Calu3 (cell line): ENCODE results near the gene TBKBP1. TPM values are rescaled to one million over a fixed set of nuclear protein-coding genes. Genes with fewer than 3 reads are reported as not detected.

ENCODE experiments used
- BruUV-seq: library from RNA; stranded (reverse); fragments of 400-500 nt; replicated peaks from 2 replicates; lab custom pipeline; 2021; lab: Mats Ljungman, UMichigan
- CTCF ChIA-PET: fragments of 300-600 bp; sonication (Branson Sonifier 250); formaldehyde crosslinking; loops from one replicate; lab custom pipeline; 2022; ENCODE audit warnings: antibody characterized with exemption; lab: Charles Lee
- DNase-seq: peaks from one replicate; pipeline ENCODE4 v3.0.0; 2022
- H3K27ac Mint-ChIP-seq: one replicate; pipeline ENCODE4 v1.8.0; 2022; ENCODE audit warnings: mixed read lengths; ENCODE audit not compliant: unreplicated experiment
- H3K27me3 Mint-ChIP-seq: one replicate; pipeline ENCODE4 v1.8.0; 2022; ENCODE audit warnings: mixed read lengths; ENCODE audit not compliant: unreplicated experiment
- H3K36me3 Mint-ChIP-seq: one replicate; pipeline ENCODE4 v1.8.0; 2022; ENCODE audit warnings: mild to moderate bottlenecking, moderate library complexity, mixed read lengths; ENCODE audit not compliant: insufficient read depth, unreplicated experiment
- H3K4me1 Mint-ChIP-seq: one replicate; pipeline ENCODE4 v1.8.0; 2022; ENCODE audit warnings: mild to moderate bottlenecking, low read depth, mixed read lengths; ENCODE audit not compliant: unreplicated experiment
- H3K4me3 Mint-ChIP-seq: one replicate; pipeline ENCODE4 v1.8.0; 2022; ENCODE audit warnings: mild to moderate bottlenecking, low read depth, moderate library complexity, mixed read lengths; ENCODE audit not compliant: unreplicated experiment
- H3K9me3 Mint-ChIP-seq: one replicate; pipeline ENCODE4 v1.8.0; 2022; ENCODE audit warnings: low read depth, mixed read lengths; ENCODE audit not compliant: unreplicated experiment
- CTCF ChIP-seq: fragments of 200-600 bp; IDR thresholded peaks from one replicate; pipeline ENCODE4 v1.8.0; 2022; ENCODE audit warnings: antibody characterized with exemption; ENCODE audit not compliant: unreplicated experiment
- intact Hi-C: fragments of 100-400 bp; cut with micrococcal nuclease; formaldehyde crosslinking; loops from one replicate; pipeline ENCODE4 v1.10.0; 2022; ENCODE audit not compliant: unreplicated experiment
- total RNA-seq: library from RNA; stranded (reverse); gene quantifications from 2 replicates; pipeline ENCODE4 v1.2.3, GENCODE V29; 2022

Gene TBKBP1
- total RNA-seq, 1 experiment from 2014 or later: 6.4 TPM

DNA sequence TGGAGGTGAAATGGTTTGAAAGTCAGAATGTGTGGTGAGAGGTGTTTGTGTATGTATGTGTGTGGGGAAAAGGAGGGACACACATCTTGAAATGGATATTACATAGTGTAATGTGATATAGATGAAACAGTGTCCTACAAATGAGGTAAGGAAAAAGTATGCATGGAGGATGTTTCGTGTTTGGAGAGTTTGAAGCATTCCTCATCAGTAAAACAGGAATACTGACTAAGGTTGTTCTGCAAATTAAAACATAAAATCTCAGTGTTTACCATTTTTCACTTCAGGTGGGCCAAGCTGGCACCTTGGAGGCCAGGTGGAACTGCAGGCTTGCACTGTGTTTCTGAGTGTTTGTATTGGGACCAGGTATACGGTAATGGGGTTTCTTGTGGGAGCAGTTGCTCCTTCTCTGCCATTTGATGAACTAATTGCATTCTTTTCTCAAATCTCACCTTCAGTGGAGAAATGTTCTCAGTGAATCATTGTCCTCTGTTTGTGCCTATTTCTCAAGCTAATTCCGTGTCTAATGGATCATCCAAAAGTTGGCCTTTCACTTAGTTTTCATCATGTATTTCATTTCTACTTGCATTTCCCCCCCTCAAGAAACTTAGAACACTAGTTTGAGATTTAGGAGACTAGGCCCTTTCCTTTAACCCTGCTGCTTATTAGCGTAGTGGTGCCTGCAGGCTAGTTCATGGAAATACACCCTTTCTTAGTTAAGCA lies 8.2 kb upstream of the TBKBP1 start:
- H3K4me3 Mint-ChIP-seq: no peak overlapping the region

DNA sequence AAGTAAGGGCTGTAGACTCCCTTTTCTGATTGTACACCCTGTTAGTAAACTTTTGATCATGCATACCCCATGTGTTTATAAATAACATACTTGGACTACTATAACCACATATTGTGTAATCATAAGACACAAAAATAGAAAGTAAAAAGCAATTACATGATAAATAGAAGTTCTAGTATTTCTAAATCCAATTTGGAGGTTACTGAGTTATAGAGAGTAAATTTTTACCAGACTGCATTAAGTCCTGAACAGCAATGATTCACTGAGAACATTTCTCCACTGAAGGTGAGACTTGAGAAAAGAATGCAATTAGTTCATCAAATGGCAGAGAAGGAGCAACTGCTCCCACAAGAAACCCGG lies 7.7 kb upstream of the TBKBP1 start:
- intact Hi-C loops: no loop called here
- no peaks in the 10 kb centered on the region for H3K9me3 Mint-ChIP-seq
- H3K27ac Mint-ChIP-seq: peak overlapping the region; percentile 33
- CTCF ChIA-PET: interaction anchor here (1.6 kb wide), 1 partner anchor 13 kb away, joined by 4 read pairs; no protein-coding TSS in a partner anchor
- H3K27me3 Mint-ChIP-seq: no peaks in the 10 kb centered on the region
- no peak for TF ChIP-seq CTCF
- no peak for DNase-seq
- no TSS peak for BruUV-seq
- H3K36me3 Mint-ChIP-seq: peaks cover 81% of the 10 kb centered on the region
- H3K4me1 Mint-ChIP-seq: no peaks in the 10 kb centered on the region
- no peak overlapping the region for H3K4me3 Mint-ChIP-seq

More for the DNA sequence above, 8.2 kb upstream of the TBKBP1 start:
- no peak for TF ChIP-seq CTCF
- Mint-ChIP-seq H3K27ac (peak overlapping the region; percentile 16), H3K36me3 (peaks cover 86% of the 10 kb centered on the region), H3K27me3 (no peaks in the 10 kb centered on the region), H3K4me1 (no peaks in the 10 kb centered on the region), H3K9me3 (no peaks in the 10 kb centered on the region)
- BruUV-seq: no TSS peak
- DNase-seq: no peak
- intact Hi-C loops: no loop called here
- CTCF ChIA-PET: no interaction called here

GRCh38 chr17:47686664-47687327 lies 7.2 kb upstream of the TBKBP1 start:
- no peaks in the 10 kb centered on the region for H3K27me3 Mint-ChIP-seq
- no peak overlapping the region for H3K4me3 Mint-ChIP-seq
- BruUV-seq: no TSS peak
- H3K36me3 Mint-ChIP-seq: peaks cover 76% of the 10 kb centered on the region
- intact Hi-C loops: no loop called here
- H3K4me1 Mint-ChIP-seq: no peaks in the 10 kb centered on the region
- no peak for TF ChIP-seq CTCF
- DNase-seq: no peak
- no peaks in the 10 kb centered on the region for H3K9me3 Mint-ChIP-seq
- CTCF ChIA-PET: interaction anchor here (0.8 to 1.6 kb wide), 3 partner anchors 8 to 13 kb away, joined by 3 to 4 read pairs (median 3); no protein-coding TSS in a partner anchor
- H3K27ac Mint-ChIP-seq: peak overlapping the region; percentile 33

- BruUV-seq: no TSS peak
- CTCF ChIA-PET: interaction anchor here (0.8 to 1.6 kb wide), 4 partner anchors 9 to 22 kb away, joined by 3 to 4 read pairs (median 4); no protein-coding TSS in a partner anchor
- Mint-ChIP-seq H3K36me3 (peaks cover 71% of the 10 kb centered on the region), H3K4me1 (peaks cover 3% of the 10 kb centered on the region), H3K27ac (peak overlapping the region; percentile 33), H3K27me3 (peaks cover 5% of the 10 kb centered on the region), H3K4me3 (no peak overlapping the region), H3K9me3 (no peaks in the 10 kb centered on the region)
- no peak for DNase-seq
- TF ChIP-seq CTCF: no peak
- intact Hi-C loops: no loop called here
Observed at GRCh38 chr17:47687328-47687690, 6.7 kb upstream of the TBKBP1 start.
